Nephron (organoid): ENCODE measurements around the gene SPACDR.
"Not testable (repeated sequence)": the region's sequence is repeated elsewhere in the genome, so short reads cannot be mapped to it uniquely, and the experiment has no call there.

Experiments used
- H3K27ac Mint-ChIP-seq, 3 experiments: 2 replicates each; pipeline ENCODE4 v1.8.0; 2020; ENCODE audit warnings: mixed read lengths in 3 of 3, mild to moderate bottlenecking in 2 of 3, moderate library complexity in 1 of 3
- H3K27me3 Mint-ChIP-seq: 2 replicates; pipeline ENCODE4 v1.8.0; 2021; ENCODE audit warnings: low read depth, mild to moderate bottlenecking, moderate library complexity, mixed read lengths
- H3K36me3 Mint-ChIP-seq: 2 replicates; pipeline ENCODE4 v1.8.0; 2020; ENCODE audit warnings: low read depth, mixed read lengths
- H3K4me1 Mint-ChIP-seq: 2 replicates; pipeline ENCODE4 v1.8.0; 2020; ENCODE audit warnings: mixed read lengths
- H3K4me3 Mint-ChIP-seq, 3 experiments: 2 replicates each; pipeline ENCODE4 v1.8.0; 2020; ENCODE audit warnings: mild to moderate bottlenecking in 3 of 3, mixed read lengths in 3 of 3, moderate library complexity in 2 of 3
- H3K9me3 Mint-ChIP-seq: 2 replicates; pipeline ENCODE4 v1.8.0; 2020; ENCODE audit warnings: mixed read lengths
- CTCF ChIP-seq, 3 experiments: fragments of 200-600 bp; sonication (generic); IDR thresholded peaks; one replicate each; pipeline ENCODE4 v1.5.0; 2021; ENCODE audit warnings: antibody characterized with exemption in 3 of 3; ENCODE audit not compliant: unreplicated experiment in 3 of 3

SPACDR gene

GRCh38 chr7:100504887-100505611 is 41.0 kb upstream of the SPACDR start:
- H3K27me3 Mint-ChIP-seq: no peaks in the 10 kb centered on the region
- H3K9me3 Mint-ChIP-seq: no peaks in the 10 kb centered on the region
- no peak for TF ChIP-seq CTCF (IDR thresholded peaks at IDR 0.05; ENCODE audit: unreplicated experiment in 3 of 3)
- H3K4me3 Mint-ChIP-seq: no peak overlapping the region
- H3K36me3 Mint-ChIP-seq: no peaks in the 10 kb centered on the region
- peaks cover 5% of the 10 kb centered on the region for H3K4me1 Mint-ChIP-seq
- no peak overlapping the region for H3K27ac Mint-ChIP-seq

GRCh38 chr7:100504031-100504430 is 40.0 kb upstream of the SPACDR start:
- not testable (repeated sequence) for H3K27me3 Mint-ChIP-seq, H3K27ac Mint-ChIP-seq, H3K9me3 Mint-ChIP-seq, H3K4me1 Mint-ChIP-seq, H3K4me3 Mint-ChIP-seq, H3K36me3 Mint-ChIP-seq

- not testable (repeated sequence) for H3K27me3 Mint-ChIP-seq, H3K36me3 Mint-ChIP-seq, H3K27ac Mint-ChIP-seq, H3K4me1 Mint-ChIP-seq, H3K4me3 Mint-ChIP-seq, H3K9me3 Mint-ChIP-seq
Measured at GRCh38 chr7:100500743-100501142, 36.7 kb upstream of the SPACDR start.

GRCh38 chr7:100496509-100496908 is 32.4 kb upstream of the SPACDR start:
- H3K27ac Mint-ChIP-seq: no peak overlapping the region
- no peak overlapping the region for H3K4me3 Mint-ChIP-seq
- H3K27me3 Mint-ChIP-seq: peaks cover 21% of the 10 kb centered on the region
- peaks cover 9% of the 10 kb centered on the region for H3K4me1 Mint-ChIP-seq
- H3K9me3 Mint-ChIP-seq: no peaks in the 10 kb centered on the region
- peaks cover 15% of the 10 kb centered on the region for H3K36me3 Mint-ChIP-seq
- no peak for TF ChIP-seq CTCF (IDR thresholded peaks at IDR 0.05; ENCODE audit: unreplicated experiment in 3 of 3)

DNA sequence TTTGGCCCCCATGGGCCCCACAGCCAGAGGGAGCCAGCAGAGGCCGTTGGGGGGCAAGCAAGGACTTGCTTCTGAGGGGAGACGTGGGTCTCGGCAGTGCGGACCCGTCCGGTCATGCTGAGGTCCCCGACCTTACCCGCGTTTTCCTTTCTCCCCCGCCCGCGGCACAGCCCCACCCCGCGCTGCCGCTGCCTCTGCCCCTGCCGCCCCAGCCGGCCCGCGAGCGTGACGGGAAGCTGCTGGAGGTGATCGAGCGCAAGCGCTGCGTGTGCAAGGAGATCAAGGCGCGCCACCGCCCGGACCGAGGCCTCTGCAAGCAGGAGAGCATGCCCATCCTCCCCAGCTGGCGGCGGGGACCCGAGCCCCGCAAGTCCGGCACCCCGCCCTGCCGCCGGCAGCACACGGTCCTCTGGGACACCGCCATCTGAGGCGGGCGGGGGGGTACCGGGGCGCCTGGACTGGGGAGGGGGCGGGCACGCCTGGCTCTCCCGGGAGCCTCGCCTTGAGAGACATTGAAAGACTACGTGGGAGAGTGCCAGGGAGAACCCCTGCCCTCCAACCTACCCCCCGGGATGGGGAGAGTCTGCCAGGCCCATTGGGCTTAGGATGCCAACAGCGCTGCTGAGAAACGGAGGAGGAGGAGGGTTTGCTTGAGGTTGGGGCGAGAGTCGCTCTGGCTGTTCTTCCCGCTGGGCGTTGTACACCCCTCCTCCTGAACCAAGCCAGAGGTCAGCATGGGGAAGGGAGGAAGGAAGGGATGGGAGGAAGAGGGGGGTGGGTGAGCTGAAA is 29.6 kb upstream of the SPACDR start:
- Mint-ChIP-seq H3K4me3 (peak overlapping the region in 2 of 3 experiments; percentile 70 to 72), H3K9me3 (no peaks in the 10 kb centered on the region), H3K27ac (peak overlapping the region in 1 of 3 experiments; percentile 48), H3K27me3 (peaks cover 25% of the 10 kb centered on the region), H3K36me3 (peaks cover 19% of the 10 kb centered on the region), H3K4me1 (peaks cover 18% of the 10 kb centered on the region)
- TF ChIP-seq CTCF (IDR thresholded peaks at IDR 0.05; ENCODE audit: unreplicated experiment in 3 of 3): no peak

DNA sequence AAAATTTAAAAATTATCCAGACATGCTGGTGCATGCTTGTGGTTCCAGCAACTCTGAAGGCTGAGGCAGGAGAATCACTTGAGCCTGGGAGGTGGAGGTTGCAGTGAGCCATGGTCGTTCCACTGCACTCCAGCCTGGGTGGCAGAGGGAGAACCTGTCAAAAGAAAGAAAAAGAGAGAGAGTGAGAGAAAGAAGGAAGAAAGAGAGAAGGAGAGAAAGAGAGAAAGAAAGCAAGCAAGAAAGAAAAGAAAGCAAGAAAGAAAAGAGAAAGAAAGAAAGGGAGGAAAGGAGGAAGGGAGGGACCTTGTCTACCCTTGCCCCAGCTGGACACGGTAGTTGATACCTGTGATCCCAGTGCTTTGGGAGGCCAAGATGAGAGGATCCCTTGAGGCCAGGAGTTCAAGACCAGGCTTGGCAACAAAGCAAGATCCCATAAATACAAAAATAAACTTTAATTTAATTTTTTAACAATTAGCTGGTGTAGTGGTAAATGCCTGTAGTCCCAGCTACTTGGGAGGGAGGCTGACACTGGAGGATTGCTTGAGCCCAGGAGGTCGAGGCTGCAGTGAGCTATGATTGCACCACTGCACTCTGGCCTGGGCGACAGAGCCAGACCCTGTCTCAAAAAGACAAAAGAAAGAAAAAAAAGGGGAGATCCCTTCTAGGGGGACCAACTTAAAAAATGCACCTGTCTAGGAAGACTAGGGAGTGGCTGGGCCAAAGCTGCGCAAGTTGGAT is 28.8 kb upstream of the SPACDR start:
- Mint-ChIP-seq H3K27me3 (peaks cover 25% of the 10 kb centered on the region), H3K4me3 (peak overlapping the region; percentile 62 to 72 (median 70)), H3K4me1 (peaks cover 18% of the 10 kb centered on the region), H3K27ac (peak overlapping the region in 1 of 3 experiments; percentile 74), H3K36me3 (peaks cover 19% of the 10 kb centered on the region), H3K9me3 (no peaks in the 10 kb centered on the region)
- no peak for TF ChIP-seq CTCF (IDR thresholded peaks at IDR 0.05; ENCODE audit: unreplicated experiment in 3 of 3)
